Hepatocyte (in vitro differentiated cells): Measurements from ENCODE around the gene RIC8B. TPM values are rescaled to one million over a fixed set of nuclear protein-coding genes. Genes with fewer than 3 reads are reported as not detected.

Experiments used
- DNase-seq: peaks from one replicate; pipeline ENCODE4 v3.0.0-alpha.2; 2016; ENCODE audit warnings: low spot score
- H2AFZ ChIP-seq: fragments of 200-600 bp; sonication (generic); 2 replicates; pipeline ENCODE4 v1.6.0; 2016; ENCODE audit warnings: antibody characterized with exemption, mild to moderate bottlenecking
- H3K27ac ChIP-seq: fragments of 200-600 bp; sonication (generic); 2 replicates; pipeline ENCODE4 v1.5.1; 2016; ENCODE audit warnings: mild to moderate bottlenecking
- H3K27me3 ChIP-seq: fragments of 200-600 bp; sonication (generic); 2 replicates; pipeline ENCODE4 v1.6.1; 2016
- H3K36me3 ChIP-seq: fragments of 200-600 bp; sonication (generic); replicated peaks from 2 replicates; pipeline ENCODE4 v1.5.1; 2016; ENCODE audit warnings: low read depth; ENCODE audit not compliant: insufficient read depth
- H3K4me1 ChIP-seq: fragments of 200-600 bp; sonication (generic); 2 replicates; pipeline ENCODE4 v1.5.1; 2016; ENCODE audit warnings: mild to moderate bottlenecking, moderate library complexity; ENCODE audit not compliant: insufficient read depth
- H3K4me2 ChIP-seq: fragments of 200-600 bp; sonication (generic); 2 replicates; pipeline ENCODE4 v1.6.0; 2016
- H3K4me3 ChIP-seq: fragments of 200-600 bp; sonication (generic); 2 replicates; pipeline ENCODE4 v1.5.1; 2016; ENCODE audit warnings: mild to moderate bottlenecking
- H3K79me2 ChIP-seq: fragments of 200-600 bp; sonication (generic); 2 replicates; pipeline ENCODE4 v1.6.0; 2017; ENCODE audit warnings: mild to moderate bottlenecking
- H3K9me2 ChIP-seq: fragments of 200-600 bp; sonication (generic); replicated peaks from 2 replicates; pipeline ENCODE4 v1.6.0; 2017; ENCODE audit warnings: mild to moderate bottlenecking; ENCODE audit not compliant: insufficient read depth
- H3K9me3 ChIP-seq: fragments of 200-600 bp; sonication (generic); 2 replicates; pipeline ENCODE4 v1.5.1; 2016; ENCODE audit warnings: low read depth, mild to moderate bottlenecking
- H4K20me1 ChIP-seq: fragments of 200-600 bp; sonication (generic); 2 replicates; pipeline ENCODE4 v1.6.0; 2016; ENCODE audit warnings: mild to moderate bottlenecking; ENCODE audit not compliant: insufficient read depth, poor library complexity, severe bottlenecking
- CTCF ChIP-seq: fragments of 200-600 bp; sonication (generic); IDR thresholded peaks from 2 replicates; pipeline ENCODE4 v1.5.1; 2016; ENCODE audit warnings: antibody characterized with exemption, mild to moderate bottlenecking; ENCODE audit not compliant: poor library complexity
- EZH2 ChIP-seq: fragments of 200-600 bp; sonication (generic); IDR thresholded peaks from 2 replicates; pipeline ENCODE4 v1.6.1; 2016; ENCODE audit warnings: antibody characterized with exemption, mild to moderate bottlenecking, borderline replicate concordance
- EZH2phosphoT487 ChIP-seq: fragments of 200-600 bp; sonication (generic); IDR thresholded peaks from one replicate; pipeline ENCODE4 v1.6.1; 2018; ENCODE audit warnings: antibody characterized with exemption, mild to moderate bottlenecking, low read depth, moderate library complexity; ENCODE audit not compliant: unreplicated experiment, severe bottlenecking
- WGBS: methylation state at CpG from one replicate; pipeline ENCODE4 v1.1.6; 2016; ENCODE audit warnings: low lambda C conversion rate; ENCODE audit errors: missing lambda C conversion rate; 5-methylcytosine and 5-hydroxymethylcytosine counted together
- polyA plus RNA-seq: library from polyadenylated mRNA; unstranded; fragments of >200 nt; fragmentation: Nextera tagmentation; extraction: Ambion mirVana; gene quantifications from 2 replicates; pipeline ENCODE4 v1.2.1, GENCODE V29; 2016
- total RNA-seq: library from RNA; depleted of rRNA; stranded (reverse); fragments of >200 nt; gene quantifications from 2 replicates; pipeline ENCODE4 v1.2.3, GENCODE V29; 2014

Gene RIC8B
- total and polyA plus RNA-seq, 2 experiments from 2014 or later: 5.4 to 10.6 TPM

GRCh38 chr12:106840243-106840642, 65.8 kb downstream of the RIC8B start:
- Histone ChIP-seq H4K20me1 (no peaks in the 10 kb centered on the region), H2AFZ (no peak overlapping the region), H3K4me1 (peaks cover 18% of the 10 kb centered on the region), H3K79me2 (no peaks in the 10 kb centered on the region), H3K9me3 (no peaks in the 10 kb centered on the region), H3K36me3 (no peaks in the 10 kb centered on the region), H3K4me3 (no peak overlapping the region), H3K27me3 (no peaks in the 10 kb centered on the region), H3K27ac (peak overlapping the region; percentile 40), H3K4me2 (peak overlapping the region; percentile 27), H3K9me2 (no peaks in the 10 kb centered on the region)
- DNase-seq: peak; percentile 17
- TF ChIP-seq CTCF (no peak), EZH2phosphoT487 (no peak), EZH2 (no peak)
- WGBS: 19% methylated on average over 1 of the region's 1 CpG

- Histone ChIP-seq H3K27ac (no peak overlapping the region), H3K4me1 (peaks cover 18% of the 10 kb centered on the region), H3K4me3 (no peak overlapping the region), H4K20me1 (no peaks in the 10 kb centered on the region), H3K9me2 (no peaks in the 10 kb centered on the region), H3K79me2 (no peaks in the 10 kb centered on the region), H3K4me2 (no peak overlapping the region), H3K27me3 (no peaks in the 10 kb centered on the region), H2AFZ (no peak overlapping the region), H3K36me3 (peaks cover 3% of the 10 kb centered on the region), H3K9me3 (no peaks in the 10 kb centered on the region)
- 16% methylated on average over 1 of the region's 1 CpG for WGBS
- no peak for TF ChIP-seq EZH2phosphoT487
- peak; percentile 80 for TF ChIP-seq CTCF
- peak; percentile 61 for DNase-seq
These were observed 67.2 kb downstream of the RIC8B start for GRCh38 chr12:106841510-106842302.

- WGBS: 81% methylated on average over 4 of the region's 4 CpGs
These were observed 71.4 kb downstream of the RIC8B start for GRCh38 chr12:106845902-106846301.

More at GRCh38 chr12:106845902-106846301, 71.4 kb downstream of the RIC8B start:
- no peaks in the 10 kb centered on the region for H3K9me3 ChIP-seq
- no peak overlapping the region for H2AFZ ChIP-seq
- H3K79me2 ChIP-seq: no peaks in the 10 kb centered on the region
- H3K9me2 ChIP-seq: no peaks in the 10 kb centered on the region
- no peak for DNase-seq
- H3K27me3 ChIP-seq: no peaks in the 10 kb centered on the region
- H4K20me1 ChIP-seq: no peaks in the 10 kb centered on the region
- no peak overlapping the region for H3K4me2 ChIP-seq
- no peak overlapping the region for H3K27ac ChIP-seq
- peaks cover 3% of the 10 kb centered on the region for H3K36me3 ChIP-seq
- H3K4me1 ChIP-seq: peaks cover 7% of the 10 kb centered on the region
- no peak for TF ChIP-seq CTCF
- TF ChIP-seq EZH2: no peak
- no peak for TF ChIP-seq EZH2phosphoT487
- no peak overlapping the region for H3K4me3 ChIP-seq
